Measurements from ENCODE around the gene SLITRK3. TPM values are rescaled to one million over a fixed set of nuclear protein-coding genes. Genes with fewer than 3 reads are reported as not detected.

SLITRK3 gene
- total and polyA plus RNA-seq, 3 experiments from 2014 or later: not detected

DNA sequence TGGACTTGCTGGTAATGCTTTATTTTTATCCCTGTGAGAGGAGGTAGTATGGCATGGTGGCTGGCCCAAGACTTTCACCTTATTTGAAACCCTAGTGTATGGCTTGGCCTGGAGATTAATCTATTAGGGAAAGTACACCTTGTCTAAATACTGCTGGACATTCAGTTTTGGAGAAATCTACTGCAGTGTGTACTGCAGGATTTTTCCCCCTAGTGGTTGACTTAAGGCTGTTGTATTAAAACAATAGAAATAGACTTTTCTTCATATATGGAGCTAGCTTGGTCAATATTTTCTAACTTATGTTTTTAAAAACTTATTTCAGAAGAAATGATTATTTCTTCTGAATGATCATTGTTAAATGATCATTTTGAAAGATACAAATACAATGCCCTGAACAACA, 13.9 kb upstream of the SLITRK3 start:
- H3K36me3 Mint-ChIP-seq: no peaks in the 10 kb centered on the region
- H3K36me3 ChIP-seq (ENCODE audit: insufficient read depth, low read length): no peaks in the 10 kb centered on the region
- H3K4me3 Mint-ChIP-seq: no peak overlapping the region
- H3K27me3 ChIP-seq (ENCODE audit: insufficient read depth, low read length, poor library complexity, severe bottlenecking): no peaks in the 10 kb centered on the region
- no peak for DNase-seq
- H3K9me3 Mint-ChIP-seq: peaks cover 0 to 2% (median 0%) of the 10 kb centered on the region in 5 donors
- H3K27me3 Mint-ChIP-seq: no peaks in the 10 kb centered on the region
- H3K27ac ChIP-seq (ENCODE audit: low read depth, low read length): no peak overlapping the region
- POLR2A ChIA-PET: no interaction called here
- H3K4me3 ChIP-seq (ENCODE audit: low read length): no peak overlapping the region
- H3K9me3 ChIP-seq (ENCODE audit: low read length): no peaks in the 10 kb centered on the region
- no peak overlapping the region for H3K27ac Mint-ChIP-seq
- H3K4me1 Mint-ChIP-seq: peaks cover 0 to 5% (median 0%) of the 10 kb centered on the region in 3 donors
- CTCF ChIA-PET: no interaction called here
- no peaks in the 10 kb centered on the region for H3K4me1 ChIP-seq (ENCODE audit: insufficient read depth, low read length)

DNA sequence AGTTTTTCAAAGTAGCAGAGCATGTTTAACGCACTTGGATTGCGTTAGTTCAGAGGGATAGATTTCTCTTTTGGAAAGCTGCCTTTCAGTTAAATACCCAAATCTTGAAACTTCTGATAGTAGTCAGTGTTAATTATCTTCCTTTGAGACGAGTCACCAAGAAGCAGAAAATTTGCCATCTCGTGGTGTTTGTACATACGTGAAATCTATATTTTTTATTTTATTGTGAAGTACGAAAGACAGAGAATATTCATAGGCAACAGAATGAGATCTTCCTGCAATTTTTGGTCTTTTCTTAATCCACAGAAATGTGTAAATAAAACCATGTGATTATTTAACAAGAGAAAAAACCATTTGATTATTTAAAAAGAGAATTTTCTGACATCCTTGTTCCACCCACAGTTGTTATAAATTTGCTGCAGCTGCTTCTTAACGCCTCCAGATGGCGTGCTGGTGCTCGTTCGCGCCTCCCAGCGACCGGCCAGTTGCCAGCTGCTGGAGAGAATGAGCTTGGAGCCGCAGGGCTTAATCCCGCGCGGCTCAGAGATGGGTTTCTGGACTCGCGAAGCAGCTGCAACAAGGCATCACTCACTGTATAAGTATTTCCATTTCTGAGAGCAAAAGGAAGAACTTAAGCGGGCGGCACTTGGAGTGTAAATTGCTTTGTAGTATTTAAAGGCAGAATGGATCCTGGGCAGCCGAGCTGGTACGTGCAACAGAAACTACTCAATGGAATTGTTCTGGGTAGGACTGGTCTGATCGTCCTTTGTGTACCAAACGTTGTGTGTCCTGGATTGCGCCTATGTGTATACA, 10.5 kb upstream of the SLITRK3 start:
- CTCF ChIA-PET: no interaction called here
- peak overlapping the region in 3 of 7 donors; percentile 15 to 49 (median 34) for H3K4me3 Mint-ChIP-seq
- DNase-seq: no peak

DNA sequence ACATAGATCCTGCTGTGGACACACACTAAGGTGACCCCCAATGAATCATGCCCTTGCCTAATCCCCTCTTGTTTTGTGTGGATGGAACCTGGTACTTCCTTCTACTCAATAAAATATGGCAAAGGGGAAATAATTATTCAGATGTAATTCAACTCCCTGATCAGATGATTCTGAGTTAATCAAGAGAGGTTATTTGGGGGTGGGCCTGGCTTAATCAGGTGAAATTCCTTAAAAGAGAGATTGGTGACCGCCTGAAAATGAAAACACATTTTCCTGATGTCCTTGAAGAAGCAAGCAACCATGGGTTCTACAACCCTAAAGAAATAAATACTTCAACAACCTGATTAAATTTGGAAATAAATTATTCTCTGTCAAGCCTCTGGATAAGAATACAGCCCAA, 8.3 kb upstream of the SLITRK3 start:
- peaks cover 0 to 2% (median 0%) of the 10 kb centered on the region in 5 donors for H3K9me3 Mint-ChIP-seq
- CTCF ChIA-PET: no interaction called here
- POLR2A ChIA-PET: no interaction called here

More for the DNA sequence above, 10.5 kb upstream of the SLITRK3 start:
- Histone ChIP-seq H3K4me1 (ENCODE audit: insufficient read depth, low read length) (no peaks in the 10 kb centered on the region), H3K36me3 (ENCODE audit: insufficient read depth, low read length) (no peaks in the 10 kb centered on the region), H3K27me3 (ENCODE audit: insufficient read depth, low read length, poor library complexity, severe bottlenecking) (no peaks in the 10 kb centered on the region), H3K9me3 (ENCODE audit: low read length) (no peaks in the 10 kb centered on the region), H3K27ac (ENCODE audit: low read depth, low read length) (no peak overlapping the region), H3K4me3 (ENCODE audit: low read length) (no peak overlapping the region)
- no peaks in the 10 kb centered on the region for H3K36me3 Mint-ChIP-seq
- H3K27ac Mint-ChIP-seq: no peak overlapping the region
- POLR2A ChIA-PET: no interaction called here
- H3K9me3 Mint-ChIP-seq: peaks cover 0 to 2% (median 0%) of the 10 kb centered on the region in 5 donors
- no peaks in the 10 kb centered on the region for H3K27me3 Mint-ChIP-seq
- H3K4me1 Mint-ChIP-seq: peaks cover 0 to 5% (median 0%) of the 10 kb centered on the region in 3 donors

DNA sequence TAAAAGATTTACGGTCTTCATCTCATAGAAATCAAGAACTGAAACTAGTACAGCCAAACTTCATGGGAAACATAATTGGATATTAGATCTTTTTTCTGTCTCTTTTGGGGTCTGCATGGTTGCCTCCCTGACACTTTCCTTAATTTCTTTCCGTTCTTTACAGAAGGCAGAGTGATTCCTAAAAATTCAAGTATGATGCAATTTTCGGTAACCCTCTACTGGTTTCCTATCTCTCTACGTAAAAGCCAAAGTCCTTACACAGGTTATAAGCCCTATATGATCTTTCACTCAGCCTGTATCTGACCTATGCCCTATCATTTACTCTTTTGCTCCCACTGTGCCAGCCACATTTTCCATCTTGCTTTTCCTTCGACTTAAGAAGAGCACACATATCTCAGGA, 6.8 kb upstream of the SLITRK3 start:
- peaks cover 0 to 2% (median 0%) of the 10 kb centered on the region in 5 donors for H3K9me3 Mint-ChIP-seq
- CTCF ChIA-PET: no interaction called here

More for the DNA sequence above, 8.3 kb upstream of the SLITRK3 start:
- Histone ChIP-seq H3K36me3 (ENCODE audit: insufficient read depth, low read length) (no peaks in the 10 kb centered on the region), H3K4me1 (ENCODE audit: insufficient read depth, low read length) (no peaks in the 10 kb centered on the region), H3K27ac (ENCODE audit: low read depth, low read length) (no peak overlapping the region), H3K4me3 (ENCODE audit: low read length) (no peak overlapping the region), H3K9me3 (ENCODE audit: low read length) (no peaks in the 10 kb centered on the region), H3K27me3 (ENCODE audit: insufficient read depth, low read length, poor library complexity, severe bottlenecking) (no peaks in the 10 kb centered on the region)
- Mint-ChIP-seq H3K36me3 (no peaks in the 10 kb centered on the region), H3K27me3 (no peaks in the 10 kb centered on the region), H3K4me3 (no peak overlapping the region), H3K27ac (no peak overlapping the region), H3K4me1 (peaks cover 0 to 5% (median 0%) of the 10 kb centered on the region in 3 donors)
- DNase-seq: no peak

DNA sequence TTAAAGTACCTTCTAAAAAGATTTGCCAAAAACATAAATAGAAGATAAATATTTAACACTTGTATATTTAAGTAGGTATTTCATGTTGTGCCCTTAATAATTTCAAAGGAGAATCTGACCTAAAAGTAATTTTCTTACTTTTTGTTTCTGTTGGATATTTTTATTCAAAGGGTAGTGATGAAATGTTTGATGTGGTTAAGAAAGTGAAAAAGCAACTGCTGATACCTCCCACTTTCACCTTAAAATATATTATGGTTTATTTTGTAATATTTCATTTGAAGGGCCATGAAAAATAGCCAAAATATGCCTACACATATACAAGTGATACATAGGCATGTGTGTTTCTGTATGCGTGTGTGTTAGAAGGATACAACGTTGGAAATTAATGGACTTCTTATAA, 5.8 kb upstream of the SLITRK3 start:
- H3K27ac Mint-ChIP-seq: no peak overlapping the region
- H3K4me1 ChIP-seq (ENCODE audit: insufficient read depth, low read length): no peaks in the 10 kb centered on the region
- H3K4me1 Mint-ChIP-seq: peaks cover 0 to 9% (median 1%) of the 10 kb centered on the region in 3 donors
- peaks cover 0 to 3% (median 2%) of the 10 kb centered on the region in 5 donors for H3K9me3 Mint-ChIP-seq
- DNase-seq: no peak
- H3K27me3 Mint-ChIP-seq: peaks cover 5 to 13% of the 10 kb centered on the region in 2 donors
- no peaks in the 10 kb centered on the region for H3K36me3 ChIP-seq (ENCODE audit: insufficient read depth, low read length)
- no peak overlapping the region for H3K4me3 ChIP-seq (ENCODE audit: low read length)
- ChIA-PET POLR2A (no interaction called here), CTCF (no interaction called here)
- no peak overlapping the region for H3K4me3 Mint-ChIP-seq
- no peak overlapping the region for H3K27ac ChIP-seq (ENCODE audit: low read depth, low read length)
- no peaks in the 10 kb centered on the region for H3K36me3 Mint-ChIP-seq
- no peaks in the 10 kb centered on the region for H3K9me3 ChIP-seq (ENCODE audit: low read length)
- H3K27me3 ChIP-seq (ENCODE audit: insufficient read depth, low read length, poor library complexity, severe bottlenecking): no peaks in the 10 kb centered on the region

More for the DNA sequence above, 6.8 kb upstream of the SLITRK3 start:
- no peak overlapping the region for H3K4me3 ChIP-seq (ENCODE audit: low read length)
- POLR2A ChIA-PET: no interaction called here
- no peak for DNase-seq
- Mint-ChIP-seq H3K36me3 (no peaks in the 10 kb centered on the region), H3K4me3 (no peak overlapping the region), H3K4me1 (peaks cover 0 to 5% (median 0%) of the 10 kb centered on the region in 3 donors), H3K27me3 (peaks cover 0 to 6% of the 10 kb centered on the region in 2 donors), H3K27ac (no peak overlapping the region)
- no peak overlapping the region for H3K27ac ChIP-seq (ENCODE audit: low read depth, low read length)
- H3K9me3 ChIP-seq (ENCODE audit: low read length): no peaks in the 10 kb centered on the region
- H3K27me3 ChIP-seq (ENCODE audit: insufficient read depth, low read length, poor library complexity, severe bottlenecking): no peaks in the 10 kb centered on the region
- no peaks in the 10 kb centered on the region for H3K4me1 ChIP-seq (ENCODE audit: insufficient read depth, low read length)
- H3K36me3 ChIP-seq (ENCODE audit: insufficient read depth, low read length): no peaks in the 10 kb centered on the region

DNA sequence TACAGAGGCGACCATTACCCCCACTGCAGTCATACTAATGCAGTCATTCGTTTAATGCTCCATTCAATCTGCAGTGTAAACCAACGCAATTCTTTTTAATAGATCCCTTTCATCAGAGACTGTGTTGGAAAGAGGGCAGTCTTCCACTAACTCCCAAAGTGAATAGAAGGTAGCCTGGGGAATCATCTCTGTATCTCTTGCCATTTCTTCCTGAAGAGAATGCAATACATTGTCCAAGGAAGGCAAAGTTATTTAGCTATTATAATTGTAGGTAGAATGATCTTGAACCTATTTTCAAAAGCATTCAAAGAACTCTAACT, 1.3 kb upstream of the SLITRK3 start:
- Histone ChIP-seq H3K36me3 (ENCODE audit: insufficient read depth, low read length) (no peaks in the 10 kb centered on the region), H3K9me3 (ENCODE audit: low read length) (no peaks in the 10 kb centered on the region), H3K27me3 (ENCODE audit: insufficient read depth, low read length, poor library complexity, severe bottlenecking) (peaks cover 5% of the 10 kb centered on the region), H3K27ac (ENCODE audit: low read depth, low read length) (no peak overlapping the region), H3K4me3 (ENCODE audit: low read length) (no peak overlapping the region), H3K4me1 (ENCODE audit: insufficient read depth, low read length) (no peaks in the 10 kb centered on the region)
- ChIA-PET POLR2A (no interaction called here), CTCF (interaction anchor here (0.7 kb wide), 1 partner anchor 625 kb away, joined by 3 read pairs; no protein-coding TSS in a partner anchor)
- Mint-ChIP-seq H3K9me3 (peaks cover 0 to 22% (median 13%) of the 10 kb centered on the region in 5 donors), H3K4me3 (no peak overlapping the region), H3K36me3 (peaks cover 0 to 2% (median 0%) of the 10 kb centered on the region in 3 donors), H3K4me1 (peaks cover 0 to 22% (median 5%) of the 10 kb centered on the region in 3 donors), H3K27ac (no peak overlapping the region), H3K27me3 (peaks cover 28 to 52% of the 10 kb centered on the region in 2 donors)
- no peak for DNase-seq

DNA sequence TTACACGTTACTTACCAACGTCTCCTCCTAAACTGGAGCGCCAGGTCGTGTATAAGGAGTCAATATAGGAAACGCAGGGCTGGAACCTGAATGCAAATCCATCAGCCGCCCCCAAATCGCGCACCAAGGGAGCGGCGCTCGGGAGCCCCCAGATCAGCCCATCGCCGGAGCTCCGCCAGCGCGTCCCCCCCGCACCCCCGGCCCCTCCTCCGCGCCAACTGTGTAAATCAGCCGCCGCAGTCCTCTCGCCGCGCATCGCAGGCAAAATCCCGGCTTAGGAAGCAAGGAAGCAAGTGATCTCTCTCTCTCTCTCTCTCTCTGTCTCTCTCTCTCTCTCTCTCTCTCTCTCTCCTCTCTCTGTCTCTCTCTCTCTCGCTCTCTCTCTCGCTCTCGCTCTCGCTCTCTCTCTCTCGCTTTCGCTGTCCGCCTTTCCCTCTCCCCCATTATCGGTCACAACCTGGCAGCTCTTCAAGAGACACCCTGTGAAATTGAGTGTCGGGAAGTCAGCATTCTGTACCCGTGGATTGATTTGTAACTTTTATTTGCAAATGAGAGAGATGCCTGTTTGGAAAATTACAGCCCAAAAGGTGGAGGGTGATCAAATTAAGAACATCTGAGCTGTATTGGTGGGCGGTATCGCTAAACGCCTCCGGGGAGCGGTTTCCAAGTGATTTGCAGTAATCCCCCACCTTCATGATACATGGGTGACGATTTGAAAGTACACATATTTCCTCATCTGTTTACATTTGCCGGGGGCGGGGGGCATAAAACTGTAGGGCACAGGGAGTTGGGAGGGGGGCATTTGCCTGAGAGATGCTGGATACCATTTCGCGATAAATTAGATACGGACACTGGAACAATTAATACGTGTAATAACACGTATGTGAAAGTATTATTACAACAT, 645 bp upstream of the SLITRK3 start:
- POLR2A ChIA-PET: no interaction called here
- peaks cover 5% of the 10 kb centered on the region for H3K27me3 ChIP-seq (ENCODE audit: insufficient read depth, low read length, poor library complexity, severe bottlenecking)
- H3K9me3 ChIP-seq (ENCODE audit: low read length): no peaks in the 10 kb centered on the region
- Mint-ChIP-seq H3K4me1 (peaks cover 0 to 22% (median 5%) of the 10 kb centered on the region in 3 donors), H3K9me3 (peaks cover 0 to 22% (median 13%) of the 10 kb centered on the region in 5 donors), H3K27me3 (peaks cover 28 to 52% of the 10 kb centered on the region in 2 donors), H3K36me3 (peaks cover 0 to 2% (median 0%) of the 10 kb centered on the region in 3 donors), H3K4me3 (peak overlapping the region in 3 of 7 donors; percentile 6 to 56 (median 41)), H3K27ac (peak overlapping the region in 1 of 8 donors; percentile 14)
- no peaks in the 10 kb centered on the region for H3K4me1 ChIP-seq (ENCODE audit: insufficient read depth, low read length)
- H3K4me3 ChIP-seq (ENCODE audit: low read length): no peak overlapping the region
- CTCF ChIA-PET: interaction anchor here (0.7 kb wide), 1 partner anchor 626 kb away, joined by 3 read pairs; no protein-coding TSS in a partner anchor
- no peak overlapping the region for H3K27ac ChIP-seq (ENCODE audit: low read depth, low read length)
- H3K36me3 ChIP-seq (ENCODE audit: insufficient read depth, low read length): no peaks in the 10 kb centered on the region
- DNase-seq: no peak

Data from CD8-positive, alpha-beta memory T cell (primary cell).